GM21529 (cell line): Measurements from ENCODE around the gene BMX.

Experiments
- ATAC-seq: cut with Tn5 transposase; IDR thresholded peaks from one replicate; pipeline ENCODE4 v1.9.1; 2021; ENCODE audit not compliant: unreplicated experiment

BMX gene

GRCh38 chrX:15505101-15505500, 4.5 kb downstream of the BMX start:
- ATAC-seq, result no peak

- ATAC-seq, result no peak
Measured at GRCh38 chrX:15507005-15507404, 6.4 kb downstream of the BMX start.

- ATAC-seq, result no peak
Measured at GRCh38 chrX:15509845-15510244, 9.2 kb downstream of the BMX start.

- no peak for ATAC-seq
Measured at GRCh38 chrX:15511563-15511962, 11.0 kb downstream of the BMX start.

- no peak for ATAC-seq
Measured at GRCh38 chrX:15512401-15512965, 11.9 kb downstream of the BMX start.

GRCh38 chrX:15514279-15514678, 13.7 kb downstream of the BMX start:
- no peak for ATAC-seq

- ATAC-seq, result no peak
Measured at GRCh38 chrX:15515931-15516330, 15.3 kb downstream of the BMX start.

GRCh38 chrX:15522464-15522863, 21.9 kb downstream of the BMX start:
- no peak for ATAC-seq

GRCh38 chrX:15523088-15523487, 22.5 kb downstream of the BMX start:
- no peak for ATAC-seq

- ATAC-seq, result no peak
Measured at GRCh38 chrX:15524417-15524816, 23.8 kb downstream of the BMX start.

- ATAC-seq, result no peak
Measured at GRCh38 chrX:15525664-15526416, 25.2 kb downstream of the BMX start.

GRCh38 chrX:15529165-15529564, 28.6 kb downstream of the BMX start:
- no peak for ATAC-seq

GRCh38 chrX:15530318-15530717, 29.7 kb downstream of the BMX start:
- no peak for ATAC-seq

GRCh38 chrX:15546745-15547144, 46.1 kb downstream of the BMX start:
- no peak for ATAC-seq

GRCh38 chrX:15547356-15547755, 46.7 kb downstream of the BMX start:
- ATAC-seq, result no peak

GRCh38 chrX:15549189-15550012, 48.8 kb downstream of the BMX start:
- no peak for ATAC-seq

GRCh38 chrX:15559227-15559626, 58.6 kb downstream of the BMX start:
- no peak for ATAC-seq

GRCh38 chrX:15560924-15561323, 60.3 kb downstream of the BMX start:
- ATAC-seq, result no peak

GRCh38 chrX:15563056-15563455, 62.4 kb downstream of the BMX start:
- no peak for ATAC-seq

- peak; percentile 77 for ATAC-seq
Measured at GRCh38 chrX:15564981-15565579, 64.5 kb downstream of the BMX start.

- ATAC-seq, result no peak
Measured at GRCh38 chrX:15566244-15566643, 65.6 kb downstream of the BMX start.

GRCh38 chrX:15567267-15567666, 66.7 kb downstream of the BMX start:
- ATAC-seq, result no peak
